Measurements from ENCODE around the gene TRIM7. TPM values are rescaled to one million over a fixed set of nuclear protein-coding genes. Genes with fewer than 3 reads are reported as not detected.

TRIM7 gene
- total RNA-seq, 1 donor from 2014 or later = 36.9 TPM

DNA sequence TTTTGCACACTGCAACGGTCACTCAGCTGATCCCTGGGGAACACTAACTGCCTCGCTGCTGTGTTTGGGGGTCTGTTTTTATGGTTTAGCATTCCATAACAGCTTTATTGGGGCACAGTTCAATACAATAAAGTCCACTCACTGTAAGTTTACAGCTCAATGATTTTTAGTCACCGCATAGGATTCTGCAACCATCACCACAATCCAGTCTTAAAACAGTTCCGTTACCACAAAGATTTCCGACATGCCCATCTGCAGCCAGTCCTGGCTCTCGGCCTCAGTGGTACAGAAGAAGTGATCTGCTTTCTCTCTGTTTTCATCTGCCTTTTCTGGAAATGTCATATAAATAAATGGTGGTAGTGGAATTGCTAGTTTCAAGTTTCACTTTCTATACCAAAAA, 34.0 kb downstream of the TRIM7 start:
- ATAC-seq = no peak

DNA sequence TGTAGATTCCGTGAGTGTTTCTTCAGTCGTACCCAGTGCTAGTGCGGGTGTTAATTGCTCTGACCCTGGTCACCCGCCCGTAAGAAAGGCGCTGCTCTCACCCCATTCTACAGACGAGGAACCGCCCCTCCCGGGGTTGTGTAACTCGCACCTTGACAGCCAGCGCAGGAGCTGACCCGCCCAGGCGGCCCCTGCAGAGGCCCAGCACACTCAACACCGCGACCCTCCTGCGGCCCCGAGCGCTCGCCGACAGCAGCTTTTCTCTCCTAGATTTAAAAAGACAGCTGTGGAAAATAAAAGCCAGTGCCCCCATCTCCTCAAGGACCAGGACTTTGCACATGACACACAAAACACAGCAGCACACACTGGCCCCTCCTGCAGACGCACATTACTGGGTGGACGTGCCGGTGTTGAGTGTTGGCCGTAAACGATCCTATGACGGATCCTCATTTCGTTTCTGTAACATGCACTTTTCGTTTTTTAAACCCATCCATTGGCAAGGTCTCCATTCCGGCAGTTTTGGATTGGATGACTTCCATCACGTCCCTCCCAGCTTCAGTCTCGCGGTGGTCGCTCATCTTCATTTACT, 34.7 kb downstream of the TRIM7 start:
- peak; percentile 13 for ATAC-seq

DNA sequence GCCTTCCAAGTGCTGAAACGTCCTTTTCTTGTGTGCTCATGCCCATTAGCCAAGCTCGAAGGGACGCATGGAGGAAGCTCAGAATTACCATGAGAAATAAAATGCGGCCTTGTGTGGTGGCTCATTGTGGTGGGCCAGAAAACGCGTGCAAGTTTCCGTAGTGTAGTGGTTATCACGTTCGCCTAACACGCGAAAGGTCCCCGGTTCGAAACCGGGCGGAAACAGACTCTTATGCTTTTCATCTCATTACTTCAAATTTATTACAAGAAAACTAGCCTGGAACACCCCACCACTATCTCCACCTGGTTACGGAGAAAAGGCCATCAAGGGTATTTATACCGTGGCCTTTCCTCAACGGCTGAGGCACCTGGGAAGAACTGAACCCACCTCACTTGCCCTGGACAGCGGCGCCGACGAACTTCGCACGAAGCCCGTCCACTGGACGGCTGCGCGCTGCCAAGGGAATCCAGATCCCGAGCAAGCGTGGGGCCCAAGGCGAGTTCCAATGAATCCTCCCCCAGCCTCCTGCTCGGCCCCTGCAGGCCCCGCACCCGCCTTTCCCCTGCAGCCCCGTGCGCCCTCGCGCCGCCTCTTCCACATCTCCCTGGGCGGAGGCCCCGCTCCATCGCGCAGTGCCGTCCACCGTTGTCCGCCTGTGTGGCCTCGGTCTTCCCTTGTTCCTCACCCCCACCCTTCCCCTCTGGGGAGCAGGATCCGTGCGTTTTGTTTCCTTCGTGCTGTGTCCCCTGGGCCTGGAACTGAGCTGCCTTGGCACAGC, 35.3 kb downstream of the TRIM7 start:
- peak; percentile 41 for ATAC-seq

DNA sequence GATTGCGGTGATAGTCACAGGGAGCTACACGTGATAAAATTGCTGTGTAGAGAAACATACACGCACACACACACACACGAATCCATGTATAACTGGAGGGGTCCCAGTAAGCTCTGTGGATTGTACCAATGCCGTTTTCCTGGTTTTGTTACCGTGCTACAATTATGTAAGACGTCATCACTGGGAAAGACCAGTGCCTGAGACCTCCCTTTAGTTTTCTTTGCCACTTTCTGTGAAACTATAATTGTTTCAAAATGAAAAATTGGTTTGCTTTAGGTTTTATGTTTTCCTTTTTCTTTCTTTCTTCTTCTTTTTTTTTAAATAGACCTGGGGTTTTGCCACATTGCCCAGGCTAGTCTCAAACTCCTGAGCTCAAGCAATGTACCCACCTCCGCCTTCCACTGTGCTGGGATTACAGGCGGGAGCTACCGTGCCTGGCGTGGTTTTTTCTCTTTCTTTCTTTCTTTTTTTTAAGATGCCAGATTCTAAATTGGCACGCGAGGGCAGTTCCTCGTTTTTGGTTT, 36.3 kb downstream of the TRIM7 start:
- no peak for ATAC-seq

DNA sequence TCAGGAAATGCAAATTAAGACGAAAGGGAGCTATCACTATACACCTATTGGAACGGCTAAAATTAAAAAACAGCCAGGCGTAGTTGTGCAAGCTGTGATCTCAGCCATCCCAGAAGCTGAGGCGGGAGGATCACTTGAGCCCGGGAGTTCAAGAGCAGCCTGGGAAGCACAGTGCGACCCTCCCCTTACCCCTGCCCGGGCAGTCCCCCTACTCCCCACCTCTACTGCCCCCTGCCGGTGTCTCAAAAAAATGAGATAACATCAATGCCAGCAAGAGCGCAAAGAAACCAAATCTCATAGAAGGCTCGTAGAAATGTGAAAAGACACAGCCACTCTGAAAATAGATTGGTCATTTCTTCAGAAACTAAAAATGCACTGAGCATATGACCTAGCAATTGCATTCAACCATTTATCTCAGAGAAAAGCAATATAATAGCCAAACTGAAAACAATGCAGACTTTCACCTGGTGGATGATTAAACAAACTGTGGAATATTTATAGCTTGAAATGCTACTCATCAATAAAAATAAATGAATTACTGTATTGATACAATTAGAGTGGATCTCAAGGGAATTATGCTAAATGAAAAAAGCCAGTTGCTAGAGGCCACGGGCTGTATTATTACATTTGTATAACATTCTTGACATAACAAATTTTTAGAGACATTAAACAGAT, 37.0 kb downstream of the TRIM7 start:
- no peak for ATAC-seq

DNA sequence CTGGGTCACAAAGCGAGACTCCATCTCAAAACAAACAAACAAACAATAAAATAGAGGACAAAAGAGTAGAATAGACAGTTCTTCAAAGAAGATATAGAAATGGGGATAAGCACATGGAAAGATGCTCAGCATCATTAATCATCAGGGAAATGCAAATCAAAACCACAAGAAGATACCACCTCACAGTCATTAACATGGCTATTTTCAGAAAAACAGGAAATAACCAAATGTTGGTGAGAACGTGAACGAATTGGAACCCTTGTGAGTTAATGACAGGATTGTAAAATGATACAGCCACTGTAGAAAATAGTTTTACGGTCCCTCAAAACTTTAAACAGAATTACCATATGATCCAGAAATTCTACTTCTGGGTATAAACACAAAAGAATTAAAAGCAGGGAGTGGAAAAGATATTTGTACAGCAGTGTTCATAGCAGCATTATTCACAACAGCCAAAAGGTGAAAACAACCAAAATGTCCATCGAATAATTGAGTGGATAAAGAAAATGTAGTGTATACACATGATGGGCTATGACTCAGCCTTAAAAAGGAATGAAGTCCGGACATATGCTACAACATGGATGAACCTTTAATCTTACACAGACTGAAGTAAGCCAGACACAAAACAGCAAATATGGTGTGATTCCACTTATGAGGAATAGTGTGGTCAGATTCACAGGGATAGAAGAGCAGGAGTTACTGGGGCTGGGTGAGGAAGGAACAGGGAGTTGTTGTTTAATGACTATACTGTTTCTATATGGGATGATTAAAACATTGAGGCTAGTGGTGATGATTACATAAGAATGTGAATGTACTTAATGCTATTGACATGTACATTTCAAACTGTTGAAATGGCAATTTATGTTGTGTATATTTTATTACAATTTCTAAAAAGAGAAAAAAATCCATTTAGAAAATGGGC, 37.9 kb downstream of the TRIM7 start:
- ATAC-seq = no peak

DNA sequence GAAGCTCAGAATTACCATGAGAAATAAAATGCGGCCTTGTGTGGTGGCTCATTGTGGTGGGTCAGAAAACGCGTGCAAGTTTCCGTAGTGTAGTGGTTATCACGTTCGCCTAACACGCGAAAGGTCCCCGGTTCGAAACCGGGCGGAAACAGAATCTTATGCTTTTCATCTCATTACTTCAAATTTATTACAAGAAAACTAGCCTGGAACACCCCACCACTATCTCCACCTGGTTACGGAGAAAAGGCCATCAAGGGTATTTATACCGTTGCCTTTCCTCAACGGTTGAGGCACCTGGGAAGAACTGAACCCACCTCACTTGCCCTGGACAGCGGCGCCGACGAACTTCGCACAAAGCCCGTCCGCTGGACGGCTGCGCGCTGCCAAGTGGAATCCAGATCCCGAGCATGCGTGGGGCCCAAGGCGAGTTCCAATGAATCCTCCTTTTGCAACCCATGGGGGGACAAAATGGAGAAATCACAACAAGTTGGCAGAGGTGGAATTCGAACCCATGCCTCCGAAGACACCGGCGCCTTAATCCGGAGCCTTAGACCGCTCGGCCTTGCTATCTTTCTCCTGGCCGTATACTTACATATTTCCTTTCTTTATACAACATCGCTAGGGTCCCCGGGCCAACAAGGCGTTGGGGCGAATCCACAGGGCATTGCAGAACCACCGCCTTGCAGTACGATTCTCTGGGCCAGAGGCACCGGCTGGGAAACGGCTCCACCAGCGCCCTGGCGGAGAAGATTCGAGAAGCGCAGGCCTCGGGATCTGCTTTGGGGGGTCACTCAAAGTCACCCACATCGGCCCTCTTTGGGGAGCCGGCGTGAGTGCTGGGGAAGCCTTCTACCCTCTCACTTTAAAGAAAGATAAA, 40.7 kb downstream of the TRIM7 start:
- ATAC-seq = no peak

DNA sequence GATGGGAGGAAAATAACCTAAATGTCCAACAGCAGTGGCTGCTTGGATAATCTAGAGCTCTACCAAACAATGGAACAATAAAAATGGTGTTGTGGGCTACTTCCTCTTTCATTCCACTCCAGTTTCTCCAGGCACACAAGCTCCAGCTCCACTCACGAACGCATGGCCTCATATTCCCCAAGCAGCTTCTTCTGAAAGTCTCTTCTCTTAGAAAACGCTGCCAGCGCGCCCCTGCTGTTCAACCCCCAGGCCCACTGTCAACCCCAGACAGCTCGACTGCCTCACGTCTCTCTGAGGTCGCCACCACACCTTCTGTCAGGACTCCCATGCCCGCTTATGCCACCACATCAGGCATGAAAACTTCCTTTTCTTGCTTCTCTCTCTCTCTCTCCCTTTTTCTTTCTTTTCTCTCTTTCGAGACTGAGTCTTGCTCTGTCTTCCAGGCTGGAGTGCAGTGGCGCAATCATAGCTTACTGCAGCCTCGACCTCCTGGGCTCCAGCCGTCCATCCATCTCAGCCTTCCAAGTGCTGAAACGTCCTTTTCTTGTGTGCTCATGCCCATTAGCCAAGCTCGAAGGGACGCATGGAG, 41.4 kb downstream of the TRIM7 start:
- no peak for ATAC-seq

DNA sequence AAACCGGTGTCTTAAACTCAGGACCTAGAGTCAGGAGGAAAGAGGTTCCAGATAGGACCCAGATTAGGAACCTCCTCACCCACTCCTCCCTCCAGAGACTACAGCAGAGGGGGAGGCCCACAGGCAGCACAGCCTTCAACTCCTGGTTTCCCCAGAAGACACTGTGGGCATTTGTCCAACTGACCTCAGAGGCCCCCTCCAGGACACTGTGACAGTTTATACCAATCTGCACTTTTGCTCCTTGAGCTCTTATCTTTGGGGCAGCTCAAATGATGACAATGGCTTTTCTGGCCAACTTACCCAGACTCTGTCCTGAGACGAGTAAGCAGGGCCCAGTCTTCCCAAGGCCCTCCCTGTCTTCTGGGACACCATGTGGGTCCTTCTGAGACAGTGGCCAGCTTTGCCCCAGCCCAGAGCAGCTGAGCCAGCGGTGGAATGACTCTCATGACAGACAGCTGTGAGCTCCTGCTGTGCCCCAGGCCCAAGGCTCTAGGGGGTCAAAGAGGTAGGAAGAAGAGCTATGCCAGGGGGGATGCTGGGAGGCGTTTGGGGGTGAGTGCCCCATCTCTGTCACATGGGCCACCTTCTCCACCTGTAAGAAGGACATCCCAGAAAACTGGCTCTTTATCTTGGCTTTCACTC, 43.3 kb downstream of the TRIM7 start:
- no peak for ATAC-seq

DNA sequence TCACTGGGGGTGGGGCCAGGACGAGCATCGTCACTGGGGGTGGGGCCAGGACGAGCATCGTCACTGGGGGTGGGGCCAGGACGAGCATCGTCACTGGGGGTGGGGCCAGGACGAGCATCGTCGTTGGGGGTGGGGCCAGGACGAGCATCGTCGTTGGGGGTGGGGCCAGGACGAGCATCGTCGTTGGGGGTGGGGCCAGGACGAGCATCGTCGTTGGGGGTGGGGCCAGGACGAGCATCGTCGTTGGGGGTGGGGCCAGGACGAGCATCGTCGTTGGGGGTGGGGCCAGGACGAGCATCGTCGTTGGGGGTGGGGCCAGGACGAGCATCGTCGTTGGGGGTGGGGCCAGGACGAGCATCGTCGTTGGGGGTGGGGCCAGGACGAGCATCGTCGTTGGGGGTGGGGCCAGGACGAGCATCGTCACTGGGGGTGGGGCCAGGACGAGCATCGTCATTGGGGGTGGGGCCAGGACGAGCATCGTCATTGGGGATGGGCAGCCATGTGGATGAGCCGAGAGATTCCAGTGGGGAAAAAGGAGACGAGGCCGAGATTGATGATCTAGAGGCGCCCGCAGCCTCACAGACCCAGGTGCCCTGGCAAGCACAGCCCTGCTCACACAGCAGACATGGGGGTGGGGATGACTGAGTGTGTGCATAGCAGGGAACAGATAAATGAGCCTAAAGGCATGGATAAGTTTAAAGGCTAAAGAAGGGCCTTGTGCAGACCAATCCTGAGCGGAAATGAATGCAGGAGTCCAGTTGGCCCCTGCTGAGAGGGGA, 44.1 kb downstream of the TRIM7 start:
- ATAC-seq = peak; percentile 40

DNA sequence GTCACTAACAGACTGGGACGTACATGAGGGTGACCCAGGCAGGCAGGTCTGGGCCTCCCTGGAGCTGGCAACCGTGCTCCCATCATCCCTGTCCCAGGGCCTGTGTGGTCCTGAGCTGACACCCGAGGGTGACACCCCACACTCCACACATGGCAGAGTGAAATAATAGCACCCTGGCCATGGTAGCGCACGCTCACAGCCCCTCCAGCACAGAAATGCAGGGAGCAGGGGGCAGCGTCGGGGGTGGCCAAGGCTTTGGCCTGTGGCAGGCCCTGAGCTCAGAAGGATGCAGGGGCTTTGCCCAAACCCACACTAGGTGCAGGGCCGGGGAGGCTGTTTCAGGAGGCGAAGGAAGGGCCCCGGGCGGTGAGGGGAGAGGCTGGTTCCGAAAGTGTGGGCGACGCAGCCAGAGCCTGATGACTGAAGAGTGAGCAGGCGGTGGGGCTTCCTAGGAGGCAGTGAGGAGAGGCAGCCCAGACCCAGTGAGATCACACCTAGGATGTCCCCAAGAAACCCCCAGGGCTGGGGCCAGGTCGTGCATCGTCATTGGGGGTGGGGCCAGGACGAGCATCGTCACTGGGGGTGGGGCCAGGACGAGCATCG, 44.7 kb downstream of the TRIM7 start:
- peak; percentile 71 for ATAC-seq

DNA sequence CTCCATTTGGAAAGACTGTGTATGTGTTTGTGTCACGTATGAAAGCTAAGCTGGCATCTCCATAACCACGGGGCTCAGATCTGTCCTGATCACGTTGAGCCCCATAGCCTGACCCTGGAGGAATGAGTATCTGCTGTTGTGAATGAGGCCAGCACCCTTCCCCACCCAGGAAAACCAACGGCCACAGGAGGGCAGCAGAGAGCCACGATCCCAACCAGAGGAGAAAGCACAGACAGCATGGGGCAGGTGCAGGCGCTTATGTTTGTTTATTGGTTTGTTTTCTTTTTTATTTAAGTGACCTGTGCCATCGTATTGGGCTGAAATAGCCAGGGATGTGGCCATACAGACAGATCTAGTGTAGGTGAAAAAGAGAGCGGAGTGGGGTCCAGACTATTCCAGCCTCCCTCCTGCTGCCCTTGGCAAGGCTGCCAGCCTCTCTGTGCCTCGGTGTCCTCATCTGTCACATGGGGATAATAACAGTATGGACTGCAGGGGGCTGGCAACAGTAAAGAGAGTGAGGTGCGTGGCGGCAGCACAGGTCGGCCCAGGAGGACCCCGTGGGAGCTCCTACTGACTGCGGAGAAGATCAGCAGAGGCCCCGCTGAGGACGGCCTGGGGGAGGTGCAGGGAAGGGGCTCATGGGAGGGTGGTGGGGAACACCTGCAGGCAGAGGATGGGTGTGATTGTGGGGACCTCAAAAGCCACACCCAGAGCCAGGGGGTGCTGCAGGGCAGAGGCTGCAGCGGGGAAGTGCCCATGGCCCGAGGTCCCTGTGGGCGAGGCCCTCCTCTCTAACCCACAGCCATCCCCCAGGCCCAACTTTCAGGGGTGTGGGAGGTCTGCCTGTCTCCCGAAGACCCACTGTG, 45.5 kb downstream of the TRIM7 start:
- ATAC-seq = peak; percentile 78

DNA sequence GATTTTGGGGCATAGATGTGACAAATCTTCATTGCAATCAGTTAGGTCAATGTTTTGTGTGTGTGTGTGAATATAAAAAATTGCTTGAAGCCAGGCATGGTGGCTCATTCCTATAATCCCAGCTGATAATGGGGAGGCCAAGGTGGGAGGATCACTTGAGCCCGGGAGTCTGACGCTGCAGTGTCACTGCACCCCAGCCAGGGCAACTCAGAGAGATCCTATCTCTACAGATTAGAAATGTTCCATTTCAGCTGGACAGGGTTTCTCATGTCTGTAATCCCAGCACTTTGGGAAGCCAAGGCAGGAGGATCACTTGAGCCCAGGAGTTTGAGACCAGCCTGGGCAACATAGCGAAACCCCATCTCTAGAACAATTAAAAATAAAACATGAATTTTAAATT, 46.1 kb downstream of the TRIM7 start:
- ATAC-seq = no peak

DNA sequence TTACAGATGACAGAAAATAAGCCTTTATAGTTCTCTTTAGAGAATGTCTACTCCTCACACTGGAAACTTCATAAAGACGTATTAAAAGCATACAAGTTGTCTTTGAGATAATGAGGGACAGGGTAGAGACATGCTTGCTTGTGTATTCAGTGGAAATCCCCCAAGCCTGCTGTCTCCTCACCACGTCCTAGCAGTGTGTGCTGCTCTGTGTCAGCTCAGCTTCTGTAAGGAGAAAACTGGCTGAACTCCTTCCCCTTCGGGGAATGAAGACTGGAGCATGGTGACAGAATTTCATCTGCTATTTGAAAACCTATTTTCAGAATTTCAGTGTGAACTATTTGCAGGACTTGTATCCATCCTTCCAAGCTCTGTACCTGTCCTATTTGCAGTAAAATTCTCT, 48.2 kb downstream of the TRIM7 start:
- ATAC-seq = no peak

DNA sequence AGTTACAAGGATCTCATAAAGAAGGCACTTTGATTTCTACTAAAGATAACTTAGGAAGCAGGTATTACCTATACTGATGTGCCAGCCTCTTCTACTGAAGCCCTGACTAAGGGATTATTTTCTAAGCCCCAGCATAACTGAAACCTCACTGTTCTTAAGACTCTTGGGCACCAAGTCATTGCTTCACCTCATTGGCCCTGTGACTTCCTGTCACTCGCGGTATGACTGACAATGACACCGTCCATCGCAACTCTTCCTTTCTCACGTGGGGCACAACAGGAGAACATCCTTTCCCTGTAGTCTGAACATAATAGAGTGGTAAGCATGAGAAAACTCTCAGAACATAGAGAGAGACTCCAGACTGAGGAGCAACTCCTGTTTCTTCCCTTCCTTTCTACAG, 51.2 kb downstream of the TRIM7 start:
- ATAC-seq = no peak

DNA sequence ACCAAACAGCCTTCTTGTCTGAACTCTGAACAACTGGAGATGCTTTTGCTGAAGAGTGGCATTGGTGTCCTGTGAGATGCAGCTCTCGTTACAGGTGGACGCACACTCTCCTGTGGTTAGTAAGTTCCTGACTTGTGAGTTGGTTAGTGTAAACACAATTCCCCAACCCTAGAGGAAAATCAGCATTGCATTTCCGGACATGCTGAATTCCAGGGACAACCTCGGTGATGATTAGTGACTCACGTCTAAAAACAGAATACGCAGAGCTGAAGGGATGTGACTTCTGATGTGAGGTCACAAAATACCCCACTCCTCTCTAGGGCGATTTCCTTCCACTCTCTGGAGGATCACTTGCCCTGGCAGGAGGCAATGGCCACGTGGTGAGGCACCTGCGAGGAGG, 52.6 kb downstream of the TRIM7 start:
- ATAC-seq = no peak

DNA sequence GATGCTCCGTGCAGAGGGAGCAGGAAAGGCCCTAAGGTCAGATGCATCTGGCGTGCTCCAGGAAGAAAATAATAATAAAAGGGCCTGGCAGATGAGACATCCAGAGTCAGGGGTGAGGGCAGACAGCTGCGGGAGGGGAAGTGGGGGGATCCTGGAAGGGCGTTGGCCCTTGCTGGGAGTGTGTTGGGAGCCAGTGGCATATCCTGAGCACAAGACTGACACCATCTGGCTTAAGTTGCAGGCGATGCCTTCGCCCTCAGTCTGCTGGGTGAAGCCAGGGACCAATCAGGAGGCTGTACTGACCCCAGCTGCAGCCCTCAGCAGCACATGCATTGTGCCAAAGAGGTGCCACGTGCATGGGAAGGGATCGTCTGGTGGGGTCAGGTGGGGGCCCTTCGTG, 53.9 kb downstream of the TRIM7 start:
- no peak for ATAC-seq
